Dedifferentiated amniotic fluid mesenchymal stem cell (primary cell): ENCODE measurements around the gene CAD.

ENCODE experiments used
- DNase-seq: peaks from one replicate; pipeline ENCODE4 v3.0.0-alpha.2; 2016; ENCODE audit errors: extremely low spot score

CAD gene

GRCh38 chr2:27225526-27225925 is 8.4 kb downstream of the CAD start:
- DNase-seq = no peak

- no peak for DNase-seq
Observed at GRCh38 chr2:27227501-27227900, 10.3 kb downstream of the CAD start.

GRCh38 chr2:27231921-27232320 is 14.8 kb downstream of the CAD start:
- no peak for DNase-seq

- DNase-seq = no peak
Observed at GRCh38 chr2:27233341-27233740, 16.2 kb downstream of the CAD start.

- no peak for DNase-seq
Observed at GRCh38 chr2:27236136-27236535, 19.0 kb downstream of the CAD start.

- no peak for DNase-seq
Observed at GRCh38 chr2:27236626-27237025, 19.5 kb downstream of the CAD start.

GRCh38 chr2:27237341-27237945 is 20.3 kb downstream of the CAD start:
- no peak for DNase-seq

- DNase-seq = no peak
Observed at GRCh38 chr2:27238976-27239375, 21.8 kb downstream of the CAD start.

- no peak for DNase-seq
Observed at GRCh38 chr2:27240406-27240805, 23.2 kb downstream of the CAD start.

GRCh38 chr2:27241761-27242613 is 24.8 kb downstream of the CAD start:
- no peak for DNase-seq

GRCh38 chr2:27242614-27242951 is 25.4 kb downstream of the CAD start:
- no peak for DNase-seq

GRCh38 chr2:27243391-27244130 is 26.4 kb downstream of the CAD start:
- no peak for DNase-seq

GRCh38 chr2:27245116-27245515 is 27.9 kb downstream of the CAD start:
- no peak for DNase-seq

GRCh38 chr2:27245626-27246025 is 28.5 kb downstream of the CAD start:
- no peak for DNase-seq

- no peak for DNase-seq
Observed at GRCh38 chr2:27247893-27248292, 30.7 kb downstream of the CAD start.

- DNase-seq = no peak
Observed at GRCh38 chr2:27249159-27249890, 32.2 kb downstream of the CAD start.

- no peak for DNase-seq
Observed at GRCh38 chr2:27249891-27250651, 32.9 kb downstream of the CAD start.

GRCh38 chr2:27250652-27251379 is 33.6 kb downstream of the CAD start:
- DNase-seq = no peak

GRCh38 chr2:27251766-27252165 is 34.6 kb downstream of the CAD start:
- no peak for DNase-seq

GRCh38 chr2:27255187-27255586 is 38.0 kb downstream of the CAD start:
- DNase-seq = no peak

GRCh38 chr2:27255660-27256059 is 38.5 kb downstream of the CAD start:
- DNase-seq = peak; percentile 80
